SK-N-SH treated with all-trans-retinoic acid at 6 μM for 48 hours (cell line): ENCODE measurements around the gene TMEM135.
"Not testable (repeated sequence)": the region's sequence is repeated elsewhere in the genome, so short reads cannot be mapped to it uniquely, and the experiment has no call there.

ENCODE experiments used
- ARNTL ChIP-seq: fragments of 450-650 bp; formaldehyde crosslinking; IDR thresholded peaks from 2 replicates; pipeline ENCODE4 v1.5.0; 2020; ENCODE audit warnings: low read depth, mild to moderate bottlenecking, moderate library complexity, borderline replicate concordance
- BACH2 ChIP-seq: fragments of 250-450 bp; sonication (Bioruptor Pico); IDR thresholded peaks from 2 replicates; pipeline ENCODE4 v1.9.0; 2021; ENCODE audit warnings: mild to moderate bottlenecking, borderline replicate concordance
- CREB5 ChIP-seq: fragments of 250-450 bp; sonication (Bioruptor Pico); IDR thresholded peaks from 2 replicates; pipeline ENCODE4 v1.5.1; 2020; ENCODE audit warnings: low read depth, mild to moderate bottlenecking, moderate library complexity
- CSDC2 ChIP-seq: fragments of 250-450 bp; sonication (Bioruptor Pico); IDR thresholded peaks from 2 replicates; pipeline ENCODE4 v1.5.0; 2020; ENCODE audit warnings: mild to moderate bottlenecking, moderate library complexity
- CSRNP3 ChIP-seq: fragments of 250-450 bp; sonication (Bioruptor Pico); IDR thresholded peaks from 2 replicates; pipeline ENCODE4 v1.5.1; 2021; ENCODE audit warnings: mild to moderate bottlenecking, moderate library complexity
- GLIS3 ChIP-seq: fragments of 250-450 bp; sonication (Bioruptor Pico); IDR thresholded peaks from 2 replicates; pipeline ENCODE4 v1.5.0; 2020; ENCODE audit warnings: mild to moderate bottlenecking, moderate library complexity
- OSR1 ChIP-seq: fragments of 250-450 bp; sonication (Bioruptor Pico); IDR thresholded peaks from 2 replicates; pipeline ENCODE4 v1.8.0; 2022; ENCODE audit warnings: moderate library complexity, mild to moderate bottlenecking, inconsistent platforms
- PATZ1 ChIP-seq: fragments of 250-450 bp; sonication (Bioruptor Pico); IDR thresholded peaks from 2 replicates; pipeline ENCODE4 v1.8.0; 2020; ENCODE audit warnings: mild to moderate bottlenecking, moderate library complexity, borderline replicate concordance
- RARB ChIP-seq: fragments of 250-450 bp; sonication (Bioruptor Pico); IDR thresholded peaks from 2 replicates; pipeline ENCODE4 v1.8.0; 2021; ENCODE audit warnings: mild to moderate bottlenecking, moderate library complexity
- SNAI2 ChIP-seq: fragments of 250-450 bp; sonication (Bioruptor Pico); IDR thresholded peaks from 2 replicates; pipeline ENCODE4 v1.5.0; 2020; ENCODE audit warnings: mild to moderate bottlenecking, moderate library complexity
- TOX ChIP-seq: fragments of 250-450 bp; sonication (Bioruptor Pico); IDR thresholded peaks from 2 replicates; pipeline ENCODE4 v1.8.0; 2021; ENCODE audit warnings: mild to moderate bottlenecking, moderate library complexity, borderline replicate concordance
- ZC3H10 ChIP-seq: fragments of 250-450 bp; sonication (Bioruptor Pico); IDR thresholded peaks from 2 replicates; pipeline ENCODE4 v1.5.1; 2021; ENCODE audit warnings: mild to moderate bottlenecking, moderate library complexity
- ZFP3 ChIP-seq: fragments of 250-450 bp; sonication (Bioruptor Pico); IDR thresholded peaks from 2 replicates; pipeline ENCODE4 v1.5.0; 2020; ENCODE audit warnings: mild to moderate bottlenecking, moderate library complexity
- ZFP30 ChIP-seq: fragments of 450-650 bp; formaldehyde crosslinking; IDR thresholded peaks from 2 replicates; pipeline ENCODE4 v1.5.0; 2022; ENCODE audit warnings: mild to moderate bottlenecking, moderate library complexity

GRCh38 chr11:87149782-87150181 lies 112.0 kb downstream of the TMEM135 start:
- not testable (repeated sequence) for TF ChIP-seq OSR1 (CRISPR knock-in tag); BACH2; PATZ1 (CRISPR knock-in tag); ZFP3 (CRISPR knock-in tag); CREB5 (CRISPR knock-in tag); CSDC2 (CRISPR knock-in tag); ZFP30; CSRNP3 (CRISPR knock-in tag); RARB (CRISPR knock-in tag); TOX (CRISPR knock-in tag); ZC3H10; ARNTL (CRISPR knock-in tag); GLIS3 (CRISPR knock-in tag); SNAI2 (CRISPR knock-in tag)
